ENCODE data around the gene ZNF679. TPM values are rescaled to one million over a fixed set of nuclear protein-coding genes. Genes with fewer than 3 reads are reported as not detected.

Gene ZNF679
- total RNA-seq, 4 donors from 2014 or later: not detected

- H3K27me3 ChIP-seq: no peaks in the 10 kb centered on the region
- peak in 1 of 2 donors; percentile 4 for ATAC-seq
- TF ChIP-seq POLR2A (IDR thresholded peaks at IDR 0.05): no peak
- peak overlapping the region; percentile 79 to 88 (median 84) for H3K27ac ChIP-seq
- peak overlapping the region; percentile 67 to 74 (median 70) for H3K4me3 ChIP-seq
- H3K9me3 ChIP-seq: no peaks in the 10 kb centered on the region
- intact Hi-C loops (cut with DNase I; ENCODE audit: low total_unique reads): no loop called here
- DNase-seq: no peak
- peaks cover under 1 to 13% of the 10 kb centered on the region in 2 donors for H3K4me1 ChIP-seq
- no peaks in the 10 kb centered on the region for H3K36me3 ChIP-seq
- in situ Hi-C loops (cut with MboI; ENCODE audit: low sequenced_read_pairs in 4 of 4): loop anchor here (25.0 kb wide), 6 partner anchors 229 to 604 kb away; partner anchors contain the start of genes ZNF680 (in 3 of the 4), ZNF107 (in 1 of the 4), ZNF138 (in 1 of the 4) and ZNF273 (in 1 of the 4)
Observed at GRCh38 chr7:64308016-64308270, 79.7 kb downstream of the ZNF679 start.

GRCh38 chr7:64310426-64310825 is 82.2 kb downstream of the ZNF679 start:
- no peaks in the 10 kb centered on the region for H3K27me3 ChIP-seq
- peaks cover 13 to 32% of the 10 kb centered on the region in 2 donors for H3K4me1 ChIP-seq
- intact Hi-C loops (cut with DNase I; ENCODE audit: low total_unique reads): loop anchor here (10.0 kb wide), 1 partner anchor 484 kb away; the partner anchor contains the start of gene ZNF138
- in situ Hi-C loops (cut with MboI; ENCODE audit: low sequenced_read_pairs in 4 of 4): loop anchor here (25.0 kb wide), 6 partner anchors 227 to 602 kb away; partner anchors contain the start of genes ZNF680 (in 3 of the 4), ZNF107 (in 1 of the 4), ZNF138 (in 1 of the 4) and ZNF273 (in 1 of the 4)
- H3K4me3 ChIP-seq: no peak overlapping the region
- ATAC-seq (no peak), DNase-seq (no peak)
- no peaks in the 10 kb centered on the region for H3K36me3 ChIP-seq
- no peak overlapping the region for H3K27ac ChIP-seq
- TF ChIP-seq CTCF (IDR thresholded peaks at IDR 0.05 in 4 of 5, conservative IDR thresholded peaks at IDR 0.05 in 1 of 5) (no peak), POLR2A (IDR thresholded peaks at IDR 0.05) (no peak)
- no peaks in the 10 kb centered on the region for H3K9me3 ChIP-seq

GRCh38 chr7:64312826-64313225 is 84.6 kb downstream of the ZNF679 start:
- no peaks in the 10 kb centered on the region for H3K9me3 ChIP-seq
- DNase-seq (no peak), ATAC-seq (no peak)
- in situ Hi-C loops (cut with MboI; ENCODE audit: low sequenced_read_pairs in 4 of 4): loop anchor here (25.0 kb wide), 6 partner anchors 224 to 599 kb away; partner anchors contain the start of genes ZNF680 (in 3 of the 4), ZNF107 (in 1 of the 4), ZNF138 (in 1 of the 4) and ZNF273 (in 1 of the 4)
- no peak overlapping the region for H3K4me3 ChIP-seq
- H3K27ac ChIP-seq: peak overlapping the region in 2 of 4 donors; percentile 21 to 64
- no peaks in the 10 kb centered on the region for H3K27me3 ChIP-seq
- no peak for TF ChIP-seq CTCF (IDR thresholded peaks at IDR 0.05 in 4 of 5, conservative IDR thresholded peaks at IDR 0.05 in 1 of 5)
- no peak for TF ChIP-seq POLR2A (IDR thresholded peaks at IDR 0.05)
- H3K4me1 ChIP-seq: peaks cover 13 to 22% of the 10 kb centered on the region in 2 donors
- no peaks in the 10 kb centered on the region for H3K36me3 ChIP-seq
- intact Hi-C loops (cut with DNase I; ENCODE audit: low total_unique reads): loop anchor here (2.0 to 10.0 kb wide), 2 partner anchors 250 to 482 kb away; partner anchors contain the start of genes ZNF138 and ZNF680

GRCh38 chr7:64313740-64314491 is 85.6 kb downstream of the ZNF679 start, which contains the start of gene ZNF736:
Gene ZNF736 (plus strand): TSS chr7:64313961. CDS start chr7:64314151, 190 bp downstream.
- Histone ChIP-seq H3K4me3 (peak within 1 kb of the TSS; percentile 57 to 81 (median 65)), H3K27ac (peak within 1 kb of the TSS; percentile 29 to 64 (median 52)), H3K27me3 (no peaks in the 10 kb centered on the region), H3K9me3 (no peaks in the 10 kb centered on the region), H3K4me1 (peaks cover 13 to 19% of the 10 kb centered on the region in 2 donors), H3K36me3 (no peaks in the 10 kb centered on the region)
- ATAC-seq (peak; percentile 100), DNase-seq (peak; percentile 86 to 92)
- in situ Hi-C loops (cut with MboI; ENCODE audit: low sequenced_read_pairs in 4 of 4): loop anchor here (25.0 kb wide), 6 partner anchors 223 to 598 kb away; partner anchors contain the start of genes ZNF680 (in 3 of the 4), ZNF107 (in 1 of the 4), ZNF138 (in 1 of the 4) and ZNF273 (in 1 of the 4)
- intact Hi-C loops (cut with DNase I; ENCODE audit: low total_unique reads): loop anchor here (2.0 to 10.0 kb wide), 2 partner anchors 249 to 481 kb away; partner anchors contain the start of genes ZNF138 and ZNF680
- TF ChIP-seq POLR2A (IDR thresholded peaks at IDR 0.05): peak in 1 of 2 donors; percentile 18
- no peak for TF ChIP-seq CTCF (IDR thresholded peaks at IDR 0.05 in 4 of 5, conservative IDR thresholded peaks at IDR 0.05 in 1 of 5)
